ENCODE results near the gene PDILT. TPM values are rescaled to one million over a fixed set of nuclear protein-coding genes. Genes with fewer than 3 reads are reported as not detected.

Gene PDILT
- total RNA-seq, 4 donors from 2014 or later, result not detected

DNA sequence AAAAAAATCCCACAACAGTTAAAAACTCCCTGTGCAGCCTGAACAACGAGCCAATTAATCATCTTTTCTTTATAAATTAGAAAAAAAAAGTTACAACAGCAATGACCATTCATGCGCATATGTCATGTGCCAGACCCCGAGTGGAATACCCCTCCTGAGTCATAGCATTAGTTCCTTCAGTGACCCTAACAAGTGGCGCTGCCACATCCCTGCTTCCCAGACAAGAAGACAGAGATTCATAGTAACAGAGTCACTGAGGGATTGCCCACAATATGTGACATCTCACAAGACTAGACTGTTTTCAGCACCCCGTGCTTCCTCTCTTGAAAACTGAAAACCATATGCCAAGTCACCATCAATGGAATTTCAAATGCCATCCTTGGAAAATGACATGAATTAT is 59.9 kb downstream of the PDILT start:
- no peak for ATAC-seq
- Histone ChIP-seq H3K27ac (no peak overlapping the region), H3K4me3 (no peak overlapping the region), H3K4me1 (no peaks in the 10 kb centered on the region), H3K9me3 (no peaks in the 10 kb centered on the region), H3K36me3 (no peaks in the 10 kb centered on the region), H3K27me3 (peaks cover 31% of the 10 kb centered on the region)
- TF ChIP-seq, protein P1, sequence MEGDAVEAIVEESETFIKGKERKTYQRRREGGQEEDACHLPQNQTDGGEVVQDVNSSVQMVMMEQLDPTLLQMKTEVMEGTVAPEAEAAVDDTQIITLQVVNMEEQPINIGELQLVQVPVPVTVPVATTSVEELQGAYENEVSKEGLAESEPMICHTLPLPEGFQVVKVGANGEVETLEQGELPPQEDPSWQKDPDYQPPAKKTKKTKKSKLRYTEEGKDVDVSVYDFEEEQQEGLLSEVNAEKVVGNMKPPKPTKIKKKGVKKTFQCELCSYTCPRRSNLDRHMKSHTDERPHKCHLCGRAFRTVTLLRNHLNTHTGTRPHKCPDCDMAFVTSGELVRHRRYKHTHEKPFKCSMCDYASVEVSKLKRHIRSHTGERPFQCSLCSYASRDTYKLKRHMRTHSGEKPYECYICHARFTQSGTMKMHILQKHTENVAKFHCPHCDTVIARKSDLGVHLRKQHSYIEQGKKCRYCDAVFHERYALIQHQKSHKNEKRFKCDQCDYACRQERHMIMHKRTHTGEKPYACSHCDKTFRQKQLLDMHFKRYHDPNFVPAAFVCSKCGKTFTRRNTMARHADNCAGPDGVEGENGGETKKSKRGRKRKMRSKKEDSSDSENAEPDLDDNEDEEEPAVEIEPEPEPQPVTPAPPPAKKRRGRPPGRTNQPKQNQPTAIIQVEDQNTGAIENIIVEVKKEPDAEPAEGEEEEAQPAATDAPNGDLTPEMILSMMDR (IDR thresholded peaks at IDR 0.05), result no peak
- TF ChIP-seq POLR2A (IDR thresholded peaks at IDR 0.05), result no peak
- TF ChIP-seq POLR2AphosphoS5 (IDR thresholded peaks at IDR 0.05), result no peak
- TF ChIP-seq EP300 (IDR thresholded peaks at IDR 0.05), result no peak
- 69 to 76% methylated on average over 3 to 5 of the region's 5 CpGs for WGBS, 2 donors (ENCODE audit: low coverage in 1 of 2)

DNA sequence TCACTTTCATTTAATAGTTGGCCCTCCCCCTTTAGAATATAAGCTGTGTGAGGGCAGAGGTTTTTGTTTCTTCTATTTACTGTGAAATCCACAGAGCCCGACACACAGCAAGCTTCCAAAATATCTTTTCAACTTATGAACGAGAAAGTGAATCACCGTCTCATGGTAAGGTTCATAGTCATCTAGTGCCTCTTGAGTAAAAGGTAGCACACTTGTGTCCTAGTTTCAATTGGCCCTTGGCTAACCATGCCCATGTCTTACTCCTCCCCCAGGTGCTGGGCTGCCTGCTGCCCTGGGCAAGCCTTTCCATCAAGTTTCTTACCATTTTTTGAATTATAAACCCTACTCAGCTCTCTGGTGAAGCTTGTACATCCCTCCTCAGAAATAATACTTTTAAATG is 64.8 kb downstream of the PDILT start:
- ATAC-seq, result no peak
- no peaks in the 10 kb centered on the region for H3K4me1 ChIP-seq
- H3K36me3 ChIP-seq, result no peaks in the 10 kb centered on the region
- 80 to 94% methylated on average over 3 of the region's 3 CpGs for WGBS, 2 donors (ENCODE audit: low coverage in 1 of 2)
- H3K9me3 ChIP-seq, result no peaks in the 10 kb centered on the region
- peaks cover 24% of the 10 kb centered on the region for H3K27me3 ChIP-seq
- no peak overlapping the region for H3K27ac ChIP-seq
- TF ChIP-seq POLR2AphosphoS5 (IDR thresholded peaks at IDR 0.05) (no peak), EP300 (IDR thresholded peaks at IDR 0.05) (no peak), POLR2A (IDR thresholded peaks at IDR 0.05) (no peak)
- TF ChIP-seq, protein P1 (IDR thresholded peaks at IDR 0.05), result no peak
- no peak overlapping the region for H3K4me3 ChIP-seq

DNA sequence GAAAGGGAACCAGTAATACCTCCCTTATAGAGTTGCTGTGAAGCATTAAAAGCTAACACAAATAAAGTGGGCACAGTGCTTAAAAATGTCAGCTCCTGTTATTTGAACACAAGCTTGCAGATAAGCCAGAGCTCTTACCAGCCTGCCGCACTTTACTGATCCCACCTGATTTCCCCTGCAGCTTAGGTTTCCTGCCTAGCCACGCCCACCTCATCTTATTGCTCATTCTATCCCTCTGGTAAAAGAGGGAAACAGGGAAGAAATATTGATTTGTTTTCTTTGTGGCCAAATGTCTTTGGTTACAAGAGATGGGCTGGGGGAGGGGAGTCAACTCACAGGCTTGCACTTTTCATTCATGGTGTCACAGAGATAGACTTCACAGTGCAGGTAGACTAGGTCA is 67.6 kb downstream of the PDILT start:
- TF ChIP-seq POLR2AphosphoS5 (IDR thresholded peaks at IDR 0.05) (no peak), POLR2A (IDR thresholded peaks at IDR 0.05) (no peak), EP300 (IDR thresholded peaks at IDR 0.05) (no peak)
- TF ChIP-seq, protein P1 (IDR thresholded peaks at IDR 0.05), result no peak
- no peaks in the 10 kb centered on the region for H3K9me3 ChIP-seq

DNA sequence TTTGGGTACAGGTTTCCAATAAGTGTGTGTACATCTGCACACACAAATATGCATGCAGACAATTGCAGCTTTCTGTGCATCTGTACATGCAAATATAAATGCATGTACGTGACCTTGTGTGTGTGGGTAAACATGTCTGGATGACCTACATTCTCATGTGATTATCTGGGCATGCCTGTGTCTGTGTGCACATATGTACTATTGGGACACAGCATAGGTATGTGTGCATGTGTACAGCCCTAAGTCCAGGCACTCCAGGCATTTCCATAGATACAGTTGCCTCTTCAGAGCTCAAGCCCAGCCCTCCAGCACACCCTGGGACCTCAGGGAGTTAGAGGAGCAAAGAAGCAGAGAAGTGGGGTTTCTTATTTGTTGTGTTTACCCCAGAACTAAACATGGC is 70.1 kb downstream of the PDILT start:
- Histone ChIP-seq H3K4me1 (no peaks in the 10 kb centered on the region), H3K27me3 (peaks cover 19% of the 10 kb centered on the region), H3K4me3 (no peak overlapping the region), H3K36me3 (no peaks in the 10 kb centered on the region), H3K27ac (no peak overlapping the region), H3K9me3 (no peaks in the 10 kb centered on the region)
- 86% methylated on average over 1 of the region's 1 CpG; no CpG with 5 or more reads in 1 of the 2 donors for WGBS, 2 donors (ENCODE audit: low coverage in 1 of 2)
- TF ChIP-seq POLR2A (IDR thresholded peaks at IDR 0.05), result no peak
- TF ChIP-seq POLR2AphosphoS5 (IDR thresholded peaks at IDR 0.05), result no peak
- no peak for TF ChIP-seq EP300 (IDR thresholded peaks at IDR 0.05)
- TF ChIP-seq, protein P1 (IDR thresholded peaks at IDR 0.05), result no peak
- no peak for ATAC-seq

More for the DNA sequence above, 67.6 kb downstream of the PDILT start:
- H3K4me3 ChIP-seq, result no peak overlapping the region
- H3K27me3 ChIP-seq, result peaks cover 19% of the 10 kb centered on the region
- H3K36me3 ChIP-seq, result no peaks in the 10 kb centered on the region
- 24% methylated on average over 2 of the region's 2 CpGs; no CpG with 5 or more reads in 1 of the 2 donors for WGBS, 2 donors (ENCODE audit: low coverage in 1 of 2)
- no peaks in the 10 kb centered on the region for H3K4me1 ChIP-seq
- no peak for ATAC-seq
- H3K27ac ChIP-seq, result no peak overlapping the region

DNA sequence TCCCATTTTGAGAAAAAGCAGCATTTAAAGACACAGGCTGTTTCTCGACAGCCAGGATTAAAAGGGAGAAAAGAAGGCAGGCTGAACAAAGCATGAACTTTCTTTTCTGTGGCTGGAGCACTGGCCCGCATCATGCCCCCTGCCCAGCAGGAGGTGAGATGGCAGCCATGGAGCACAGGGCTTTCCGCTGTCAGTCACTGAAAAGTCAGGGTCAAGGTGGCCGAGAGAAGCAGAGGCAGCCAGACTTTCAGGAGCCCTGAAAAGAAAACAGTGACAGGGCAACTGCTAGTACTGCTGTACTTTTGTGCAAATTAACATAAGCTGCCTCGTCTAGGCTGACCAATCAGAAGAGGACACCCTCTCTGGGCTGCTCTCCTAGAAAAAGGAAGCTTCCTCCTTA is 71.4 kb downstream of the PDILT start:
- Histone ChIP-seq H3K9me3 (no peaks in the 10 kb centered on the region), H3K4me3 (no peak overlapping the region), H3K27ac (no peak overlapping the region), H3K27me3 (peaks cover 15% of the 10 kb centered on the region), H3K4me1 (no peaks in the 10 kb centered on the region), H3K36me3 (no peaks in the 10 kb centered on the region)
- no peak for TF ChIP-seq POLR2A (IDR thresholded peaks at IDR 0.05)
- TF ChIP-seq EP300 (IDR thresholded peaks at IDR 0.05), result no peak
- TF ChIP-seq POLR2AphosphoS5 (IDR thresholded peaks at IDR 0.05), result no peak
- TF ChIP-seq, protein P1 (IDR thresholded peaks at IDR 0.05), result no peak
- WGBS, 2 donors (ENCODE audit: low coverage in 1 of 2), result 29 to 43% methylated on average over 2 to 5 of the region's 5 CpGs
- no peak for ATAC-seq
